CD4-positive, alpha-beta T cell treated with Interleukin-15 for 1 hour (primary cell): ENCODE data around the gene HNRNPA3.
"Not testable (repeated sequence)": the region's sequence is repeated elsewhere in the genome, so short reads cannot be mapped to it uniquely, and the experiment has no call there.

ENCODE experiments used
- DNase-seq: peaks from one replicate; pipeline ENCODE4 v3.0.0-alpha.2; 2020

The HNRNPA3 gene

GRCh38 chr2:177257471-177257870 is 44.9 kb downstream of the HNRNPA3 start:
- no peak for DNase-seq

GRCh38 chr2:177258059-177258458 is 45.5 kb downstream of the HNRNPA3 start:
- DNase-seq: no peak

GRCh38 chr2:177260379-177260778 is 47.8 kb downstream of the HNRNPA3 start:
- DNase-seq: no peak

GRCh38 chr2:177261116-177262060 is 48.8 kb downstream of the HNRNPA3 start:
- DNase-seq: no peak

- no peak for DNase-seq
Observed at GRCh38 chr2:177262092-177262491, 49.5 kb downstream of the HNRNPA3 start.

GRCh38 chr2:177262958-177263450 is 50.4 kb downstream of the HNRNPA3 start:
- DNase-seq: no peak

- peak; percentile 90 for DNase-seq
Observed at GRCh38 chr2:177263451-177264208, 51.0 kb downstream of the HNRNPA3 start.

GRCh38 chr2:177264209-177264692 is 51.7 kb downstream of the HNRNPA3 start:
- DNase-seq: no peak

- peak; percentile 94 for DNase-seq
Observed at GRCh38 chr2:177264693-177265587, 52.3 kb downstream of the HNRNPA3 start, which contains the start of gene NFE2L2. Gene NFE2L2 (minus strand): TSS chr2:177264727. CDS start chr2:177264576, 151 bp downstream.

GRCh38 chr2:177265824-177266817 is 53.5 kb downstream of the HNRNPA3 start:
- DNase-seq: no peak

- DNase-seq: not testable (repeated sequence)
Observed at GRCh38 chr2:177266955-177267354, 54.4 kb downstream of the HNRNPA3 start.

GRCh38 chr2:177268187-177268871 is 55.7 kb downstream of the HNRNPA3 start:
- DNase-seq: no peak

GRCh38 chr2:177268901-177269300 is 56.3 kb downstream of the HNRNPA3 start:
- no peak for DNase-seq

- no peak for DNase-seq
Observed at GRCh38 chr2:177270531-177270930, 57.9 kb downstream of the HNRNPA3 start.

GRCh38 chr2:177271981-177272666 is 59.5 kb downstream of the HNRNPA3 start:
- DNase-seq: no peak

- no peak for DNase-seq
Observed at GRCh38 chr2:177272765-177273164, 60.2 kb downstream of the HNRNPA3 start.

GRCh38 chr2:177273408-177273807 is 60.8 kb downstream of the HNRNPA3 start:
- DNase-seq: no peak
